Liver (tissue), 9 donors: ENCODE results near the gene TRIM33. TPM values are rescaled to one million over a fixed set of nuclear protein-coding genes. Genes with fewer than 3 reads are reported as not detected.
A peak's percentile ranks its signal among the peaks of the same experiment; 100 is the strongest.

Experiments
- DNase-seq: peaks from one replicate; pipeline ENCODE4 v3.0.0-alpha.2; 2017; ENCODE audit warnings: low spot score
- H3K27ac ChIP-seq, 2 donors: one replicate each; pipeline ENCODE4 v1.7.0; 2013; ENCODE audit warnings: inconsistent platforms in 2 of 2, low read length in 2 of 2, control low read depth in 1 of 2, low read depth in 1 of 2, mild to moderate bottlenecking in 1 of 2
- H3K27me3 ChIP-seq, 4 donors: one replicate each; pipeline versions ENCODE4 v1.6.1 to v1.7.0; 2013; ENCODE audit warnings: low read length in 3 of 4, inconsistent platforms in 1 of 4, mild to moderate bottlenecking in 1 of 4, moderate library complexity in 1 of 4; ENCODE audit not compliant: control insufficient read depth in 4 of 4, insufficient read depth in 4 of 4
- H3K36me3 ChIP-seq, 4 donors: one replicate each; pipeline versions ENCODE4 v1.6.1 to v1.7.0; 2013; ENCODE audit warnings: low read length in 3 of 4, mild to moderate bottlenecking in 3 of 4, low read depth in 1 of 4, moderate library complexity in 1 of 4; ENCODE audit not compliant: control insufficient read depth in 4 of 4, insufficient read depth in 3 of 4
- H3K4me1 ChIP-seq, 4 donors: one replicate each; pipeline versions ENCODE4 v1.6.1 to v1.7.0; 2013; ENCODE audit warnings: low read length in 3 of 4, mild to moderate bottlenecking in 3 of 4, moderate library complexity in 1 of 4; ENCODE audit not compliant: control insufficient read depth in 4 of 4, insufficient read depth in 4 of 4
- H3K4me3 ChIP-seq, 3 donors: one replicate each; pipeline versions ENCODE4 v1.6.1 to v1.7.0; 2013; ENCODE audit warnings: low read length in 3 of 3, control low read depth in 1 of 3, low read depth in 1 of 3, mild to moderate bottlenecking in 1 of 3
- H3K9ac ChIP-seq, 2 donors: one replicate each; pipeline ENCODE4 v1.7.0; 2013; ENCODE audit warnings: low read length in 2 of 2, mild to moderate bottlenecking in 2 of 2, moderate library complexity in 2 of 2, control low read depth in 1 of 2, low read depth in 1 of 2
- H3K9me3 ChIP-seq, 4 donors: one replicate each; pipeline versions ENCODE4 v1.6.1 to v1.7.0; 2013; ENCODE audit warnings: low read length in 3 of 4; ENCODE audit not compliant: control insufficient read depth in 4 of 4
- ATF3 ChIP-seq: IDR thresholded peaks from 2 replicates; pipeline ENCODE4 v1.6.1; 2016; ENCODE audit warnings: antibody characterized with exemption
- CTCF ChIP-seq: fragments of 150-350 bp; IDR thresholded peaks from 2 replicates; pipeline ENCODE4 v1.5.1; 2017; ENCODE audit warnings: improper control_type of control experiment, low read depth, low read length; ENCODE audit not compliant: missing input control
- FOXA1 ChIP-seq: IDR thresholded peaks from 2 replicates; pipeline ENCODE4 v1.6.1; 2016; ENCODE audit warnings: antibody characterized with exemption
- FOXA2 ChIP-seq: IDR thresholded peaks from 2 replicates; pipeline ENCODE4 v1.6.1; 2016; ENCODE audit warnings: antibody characterized with exemption
- GABPA ChIP-seq, 2 donors: IDR thresholded peaks in 1 of 2; conservative IDR thresholded peaks in 1 of 2; 2 replicates each; pipeline ENCODE4 v1.6.1; 2016; ENCODE audit warnings: antibody characterized with exemption in 2 of 2, mild to moderate bottlenecking in 1 of 2, moderate library complexity in 1 of 2
- HNF4A ChIP-seq, 2 donors: conservative IDR thresholded peaks; 2 replicates each; pipeline ENCODE4 v1.6.1; 2016; ENCODE audit warnings: antibody characterized with exemption in 2 of 2, mild to moderate bottlenecking in 2 of 2
- HNF4G ChIP-seq: IDR thresholded peaks from 2 replicates; pipeline ENCODE4 v1.6.1; 2016; ENCODE audit warnings: antibody characterized with exemption
- JUND ChIP-seq, 2 donors: IDR thresholded peaks; 2 replicates each; pipeline ENCODE4 v1.6.1; 2016; ENCODE audit warnings: antibody characterized with exemption in 2 of 2
- MAX ChIP-seq: IDR thresholded peaks from 2 replicates; pipeline ENCODE4 v1.6.1; 2016; ENCODE audit warnings: antibody characterized with exemption
- NR2F2 ChIP-seq: IDR thresholded peaks from 2 replicates; pipeline ENCODE4 v1.6.1; 2016; ENCODE audit warnings: antibody characterized with exemption
- RAD21 ChIP-seq, 2 donors: IDR thresholded peaks; 2 replicates each; pipeline ENCODE4 v1.6.1; 2016; ENCODE audit warnings: antibody characterized with exemption in 2 of 2, mild to moderate bottlenecking in 2 of 2
- REST ChIP-seq: IDR thresholded peaks from 2 replicates; pipeline ENCODE4 v1.6.1; 2016; ENCODE audit warnings: antibody characterized with exemption, mild to moderate bottlenecking
- RXRA ChIP-seq, 2 donors: IDR thresholded peaks; 2 replicates each; pipeline ENCODE4 v1.6.1; 2017 to 2018; ENCODE audit warnings: antibody characterized with exemption in 2 of 2, mild to moderate bottlenecking in 1 of 2
- SP1 ChIP-seq: IDR thresholded peaks from 2 replicates; pipeline ENCODE4 v1.6.1; 2018; ENCODE audit warnings: antibody characterized with exemption, mild to moderate bottlenecking
- TAF1 ChIP-seq: conservative IDR thresholded peaks from 2 replicates; pipeline ENCODE4 v1.6.1; 2016; ENCODE audit warnings: antibody characterized with exemption, mild to moderate bottlenecking
- YY1 ChIP-seq: IDR thresholded peaks from 2 replicates; pipeline ENCODE4 v1.6.1; 2016; ENCODE audit warnings: antibody characterized with exemption, mild to moderate bottlenecking
- WGBS: extraction: QIAGEN DNeasy Blood & Tissue Kit; methylation state at CpG from one replicate; pipeline ENCODE4 v1.1.7; 2013; 5-methylcytosine and 5-hydroxymethylcytosine counted together
- polyA plus RNA-seq, 2 donors: library from polyadenylated mRNA; stranded (reverse) in 1 of 2; unstranded in 1 of 2; fragments of 200-250 nt in 1 of 2; fragments of >200 nt in 1 of 2; fragmentation: Nextera tagmentation in 1 of 2; extraction: Ambion mirVana in 1 of 2; gene quantifications; one replicate each; pipeline versions ENCODE4 v1.2.1 to v1.2.3, GENCODE V29; 2013 to 2015
- total RNA-seq, 2 donors: library from RNA; depleted of rRNA; stranded (reverse); fragments of >200 nt; gene quantifications; one replicate each; pipeline ENCODE4 v1.2.3, GENCODE V29; 2014
- donor health status: healthy.
- donor health status: healthy.
- donor health status: healthy.
- donor health status: healthy.
- donor health status: healthy.

The TRIM33 gene
- total and polyA plus RNA-seq, 4 donors, result 4.5 to 30.5 (median 16.6) TPM

GRCh38 chr1:114347431-114348209 is 163.4 kb downstream of the TRIM33 start:
- Histone ChIP-seq H3K4me3 (no peak overlapping the region), H3K9ac (no peak overlapping the region), H3K4me1 (peaks cover 0 to 13% (median 7%) of the 10 kb centered on the region in 4 donors), H3K27me3 (no peaks in the 10 kb centered on the region), H3K9me3 (no peaks in the 10 kb centered on the region), H3K27ac (no peak overlapping the region), H3K36me3 (no peaks in the 10 kb centered on the region)
- WGBS, result 89% methylated on average over 9 of the region's 9 CpGs
- no peak for DNase-seq
- TF ChIP-seq FOXA2 (no peak), SP1 (no peak), NR2F2 (no peak), FOXA1 (no peak), RAD21 (IDR thresholded peaks at IDR 0.05) (no peak), JUND (IDR thresholded peaks at IDR 0.05) (no peak), ATF3 (no peak), REST (no peak), HNF4A (conservative IDR thresholded peaks at IDR 0.05) (no peak), HNF4G (no peak), RXRA (IDR thresholded peaks at IDR 0.05) (no peak), TAF1 (no peak), MAX (no peak), CTCF (no peak)

GRCh38 chr1:114346480-114347029 is 164.4 kb downstream of the TRIM33 start:
- peak overlapping the region in 1 of 2 donors; percentile 73 for H3K9ac ChIP-seq
- DNase-seq, result peak; percentile 96
- WGBS, result 5% methylated on average over 33 of the region's 33 CpGs
- H3K36me3 ChIP-seq, result no peaks in the 10 kb centered on the region
- peaks cover 0 to 2% (median 0%) of the 10 kb centered on the region in 4 donors for H3K27me3 ChIP-seq
- TF ChIP-seq RXRA (IDR thresholded peaks at IDR 0.05) (peak in 1 of 2 donors; percentile 33), GABPA (IDR thresholded peaks at IDR 0.05 in 1 of 2, conservative IDR thresholded peaks at IDR 0.05 in 1 of 2) (no peak), RAD21 (IDR thresholded peaks at IDR 0.05) (peak; percentile 99), YY1 (peak; percentile 46), CTCF (peak; percentile 100)
- H3K27ac ChIP-seq, result peak overlapping the region in 1 of 2 donors; percentile 40
- H3K4me1 ChIP-seq, result peaks cover 0 to 13% (median 7%) of the 10 kb centered on the region in 4 donors
- H3K9me3 ChIP-seq, result no peaks in the 10 kb centered on the region
- H3K4me3 ChIP-seq, result peak overlapping the region; percentile 47 to 72 (median 66)
